Memory B cell (primary cell): ENCODE results near the gene DAZAP1.

ENCODE experiments used
- ATAC-seq: fragments of 150-1000 bp; cut with Tn5 transposase; 2 replicates; pipeline ENCODE4 v1.10.0; 2021; ENCODE audit warnings: low read depth, mild to moderate bottlenecking, moderate library complexity
- DNase-seq, 2 donors: peaks; one replicate each; pipeline ENCODE4 v3.0.0; 2022; ENCODE audit warnings: low spot score in 2 of 2
- H3K27ac Mint-ChIP-seq: one replicate; pipeline ENCODE4 v1.8.0; 2022; ENCODE audit warnings: mild to moderate bottlenecking, moderate library complexity, mixed read lengths
- H3K27me3 Mint-ChIP-seq: one replicate; pipeline ENCODE4 v1.8.0; 2022; ENCODE audit warnings: mixed read lengths
- H3K36me3 Mint-ChIP-seq: one replicate; pipeline ENCODE4 v1.8.0; 2022; ENCODE audit warnings: mild to moderate bottlenecking, mixed read lengths
- H3K4me1 Mint-ChIP-seq: one replicate; pipeline ENCODE4 v1.8.0; 2022; ENCODE audit warnings: mixed read lengths
- H3K4me3 Mint-ChIP-seq: one replicate; pipeline ENCODE4 v1.8.0; 2022; ENCODE audit warnings: mild to moderate bottlenecking, moderate library complexity, mixed read lengths
- H3K9me3 Mint-ChIP-seq: one replicate; pipeline ENCODE4 v1.8.0; 2022; ENCODE audit warnings: mixed read lengths

Gene DAZAP1

DNA sequence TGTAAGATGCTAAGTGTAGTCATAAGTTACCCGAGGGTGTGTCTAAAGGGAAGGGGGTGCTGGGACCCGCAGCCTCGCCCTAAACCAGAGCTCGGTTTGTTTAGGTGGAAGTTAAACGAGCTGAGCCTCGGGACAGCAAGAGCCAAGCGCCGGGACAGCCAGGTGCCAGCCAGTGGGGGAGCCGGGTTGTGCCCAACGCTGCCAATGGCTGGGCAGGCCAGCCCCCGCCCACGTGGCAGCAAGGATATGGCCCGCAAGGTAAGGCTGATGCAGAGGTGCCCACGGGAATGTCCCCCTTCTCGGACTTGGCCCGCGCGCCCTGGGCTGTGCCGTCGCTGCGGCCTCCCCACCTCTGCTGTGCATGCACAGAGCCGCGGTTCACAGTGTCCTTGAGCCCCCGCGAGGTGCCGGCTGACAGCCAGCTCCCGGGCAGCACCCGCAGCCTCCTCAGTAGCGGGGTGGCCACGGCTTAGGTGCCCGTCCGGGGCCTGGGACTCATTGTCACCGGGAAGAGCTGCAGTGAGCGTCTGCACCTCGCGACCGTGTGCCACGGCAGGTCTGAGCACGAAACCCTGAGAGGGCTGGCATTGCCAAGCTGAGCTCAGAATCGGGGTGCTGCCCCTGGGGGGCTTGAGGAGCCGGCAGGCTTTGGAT, 21.5 kb downstream of the DAZAP1 start:
- Mint-ChIP-seq H3K9me3 (no peaks in the 10 kb centered on the region), H3K27me3 (no peaks in the 10 kb centered on the region), H3K4me1 (no peaks in the 10 kb centered on the region), H3K4me3 (no peak overlapping the region), H3K27ac (no peak overlapping the region), H3K36me3 (peaks cover 12% of the 10 kb centered on the region)
- ATAC-seq = no peak
- no peak for DNase-seq

DNA sequence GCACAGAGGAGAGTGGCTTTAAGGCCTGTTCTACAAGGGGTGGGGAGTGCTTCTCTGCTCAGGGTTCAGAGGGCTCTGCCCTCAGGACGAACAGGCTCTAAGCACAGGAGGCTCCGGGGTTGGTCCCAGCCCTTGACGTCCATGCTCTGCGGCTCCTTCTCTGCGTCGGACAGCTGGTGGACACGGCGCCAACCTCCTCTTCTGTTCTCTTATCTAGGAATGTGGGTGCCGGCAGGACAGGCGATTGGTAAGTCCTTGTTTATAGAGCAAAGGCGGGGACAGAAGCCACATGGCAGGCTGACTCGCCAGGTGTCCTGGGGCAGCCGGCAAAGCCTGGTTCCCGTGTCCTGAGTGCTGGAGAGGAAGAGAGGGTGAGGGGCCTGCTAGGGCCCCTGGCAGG, 22.4 kb downstream of the DAZAP1 start:
- no peaks in the 10 kb centered on the region for H3K4me1 Mint-ChIP-seq
- H3K36me3 Mint-ChIP-seq = peaks cover 6% of the 10 kb centered on the region
- ATAC-seq = no peak

DNA sequence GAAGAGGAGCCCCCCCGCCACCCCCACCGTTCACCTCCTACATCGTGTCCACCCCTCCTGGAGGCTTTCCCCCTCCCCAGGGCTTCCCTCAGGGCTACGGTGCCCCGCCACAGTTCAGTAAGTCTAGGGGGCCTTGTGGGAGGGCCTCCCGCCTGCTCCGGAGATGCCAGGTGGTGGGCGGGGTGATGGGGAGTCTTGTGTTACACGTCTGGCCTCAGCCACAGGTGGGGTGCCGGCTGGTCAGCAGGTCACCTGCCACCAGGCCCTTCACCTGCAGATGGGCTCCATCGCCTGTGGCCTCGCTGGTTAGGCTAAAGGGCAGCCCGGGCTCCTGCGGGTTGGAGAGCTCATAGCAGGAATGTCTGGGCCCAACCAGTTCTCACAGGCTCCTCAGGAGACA, 22.9 kb downstream of the DAZAP1 start:
- no peaks in the 10 kb centered on the region for H3K9me3 Mint-ChIP-seq
- H3K27ac Mint-ChIP-seq = no peak overlapping the region
- ATAC-seq = no peak
- no peak for DNase-seq
- no peaks in the 10 kb centered on the region for H3K4me1 Mint-ChIP-seq
- no peak overlapping the region for H3K4me3 Mint-ChIP-seq
- peaks cover 3% of the 10 kb centered on the region for H3K36me3 Mint-ChIP-seq
- no peaks in the 10 kb centered on the region for H3K27me3 Mint-ChIP-seq

More for the DNA sequence above, 22.4 kb downstream of the DAZAP1 start:
- no peak for DNase-seq
- H3K27me3 Mint-ChIP-seq = no peaks in the 10 kb centered on the region
- no peaks in the 10 kb centered on the region for H3K9me3 Mint-ChIP-seq
- no peak overlapping the region for H3K4me3 Mint-ChIP-seq
- no peak overlapping the region for H3K27ac Mint-ChIP-seq

DNA sequence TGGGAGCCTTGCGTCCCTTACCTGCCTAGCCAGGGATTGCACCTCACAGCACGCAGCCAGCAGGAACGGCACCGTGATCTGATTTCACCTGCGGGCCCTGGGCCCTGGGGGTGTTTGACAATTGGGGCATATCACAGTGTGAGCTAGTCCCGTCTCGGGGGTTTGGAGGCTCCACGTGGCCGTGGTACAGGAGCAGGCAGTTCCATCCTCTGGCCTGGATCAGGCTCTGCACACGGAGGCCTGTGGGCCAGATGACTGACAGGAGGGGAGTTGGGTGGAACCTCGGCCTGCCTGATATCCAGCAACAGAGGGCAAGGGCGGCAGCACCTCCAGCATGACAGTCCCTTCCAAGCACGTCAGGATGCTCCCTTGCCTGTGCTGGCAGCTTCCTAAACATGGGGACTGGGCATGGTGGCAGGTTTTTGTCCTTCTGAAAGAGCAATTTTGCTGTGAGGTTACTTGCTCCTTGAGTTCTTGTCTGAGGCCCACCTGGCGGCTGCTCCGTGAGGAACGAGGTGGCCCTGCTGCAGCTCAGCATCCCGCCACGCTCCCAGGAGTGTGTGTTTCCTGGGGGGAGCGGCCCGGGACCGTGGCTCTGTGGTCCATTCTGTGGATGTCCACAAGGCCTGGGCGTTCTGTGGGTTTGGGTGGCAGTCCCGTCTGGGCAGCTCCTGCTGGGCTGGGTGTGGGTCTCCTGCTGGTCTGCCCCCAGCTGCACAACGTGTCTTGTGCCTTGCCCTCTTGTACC, 24.5 kb downstream of the DAZAP1 start:
- Mint-ChIP-seq H3K9me3 (no peaks in the 10 kb centered on the region), H3K36me3 (peaks cover 5% of the 10 kb centered on the region), H3K27me3 (no peaks in the 10 kb centered on the region), H3K4me1 (no peaks in the 10 kb centered on the region), H3K27ac (no peak overlapping the region), H3K4me3 (no peak overlapping the region)
- no peak for ATAC-seq
- DNase-seq = no peak

DNA sequence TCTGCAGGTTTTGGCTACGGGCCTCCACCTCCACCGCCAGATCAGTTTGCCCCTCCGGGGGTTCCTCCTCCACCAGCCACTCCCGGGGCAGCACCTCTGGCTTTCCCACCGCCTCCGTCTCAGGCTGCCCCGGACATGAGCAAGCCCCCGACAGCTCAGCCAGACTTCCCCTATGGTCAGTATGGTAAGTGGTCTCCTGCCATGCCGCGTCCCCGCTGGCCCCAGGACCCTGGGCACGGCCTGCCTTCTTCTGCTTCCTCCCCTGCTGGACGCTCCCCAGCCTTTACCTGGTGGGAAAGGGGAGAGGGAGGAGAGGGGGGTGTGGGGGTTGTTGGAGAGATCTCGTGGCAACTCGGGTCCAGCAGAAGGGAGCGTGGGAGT, 25.1 kb downstream of the DAZAP1 start:
- H3K27ac Mint-ChIP-seq = no peak overlapping the region
- H3K4me1 Mint-ChIP-seq = no peaks in the 10 kb centered on the region
- H3K4me3 Mint-ChIP-seq = no peak overlapping the region
- H3K36me3 Mint-ChIP-seq = peaks cover 5% of the 10 kb centered on the region
- DNase-seq = no peak
- no peaks in the 10 kb centered on the region for H3K9me3 Mint-ChIP-seq
- no peak for ATAC-seq
- H3K27me3 Mint-ChIP-seq = no peaks in the 10 kb centered on the region

DNA sequence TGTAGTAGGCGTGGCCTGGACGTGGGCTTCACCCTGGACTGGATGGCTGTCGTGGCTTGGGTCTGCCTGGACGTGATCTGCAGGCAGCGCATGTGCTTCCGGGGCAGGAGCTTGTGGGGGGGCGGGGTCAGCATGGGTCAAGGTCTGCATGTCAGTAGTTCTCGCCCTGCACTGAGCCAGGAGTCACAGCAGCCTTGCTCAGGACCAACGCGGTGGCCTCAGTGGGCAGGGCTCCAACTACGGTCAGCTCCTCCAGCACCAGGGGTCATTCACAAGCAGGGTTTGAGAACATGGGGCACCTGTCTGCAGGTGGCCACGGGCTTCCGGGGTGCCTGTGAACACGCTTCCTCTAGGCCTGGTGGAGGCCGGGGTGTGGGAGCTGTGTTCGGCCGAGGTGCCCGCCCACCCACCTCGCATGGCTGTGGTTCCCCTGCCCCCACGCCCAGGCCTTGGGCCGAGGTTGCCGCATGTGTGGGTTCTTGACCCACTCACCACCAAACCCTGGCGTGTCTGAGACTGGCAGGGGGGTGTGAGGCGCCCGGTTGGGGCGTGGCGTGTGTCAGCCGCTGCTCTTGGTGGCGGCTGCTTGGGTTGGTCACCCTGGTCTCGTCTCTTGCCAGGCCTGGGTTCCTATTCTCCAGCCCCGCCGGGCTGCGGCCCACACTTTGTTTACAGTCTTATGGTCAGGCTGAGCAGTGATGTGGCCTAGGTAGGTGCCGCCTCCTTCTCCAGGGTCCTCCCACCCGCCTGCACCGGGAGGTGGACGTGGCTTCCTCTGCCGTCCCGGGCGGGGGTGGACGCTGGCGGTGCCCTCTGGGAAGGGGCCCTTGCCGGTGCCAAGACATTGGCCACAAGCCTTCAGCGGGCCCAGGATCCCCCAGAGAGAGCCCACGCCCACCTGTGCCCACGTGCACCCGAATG, 26.0 kb downstream of the DAZAP1 start:
- no peak for DNase-seq
- Mint-ChIP-seq H3K27ac (no peak overlapping the region), H3K36me3 (peaks cover 5% of the 10 kb centered on the region)

DNA sequence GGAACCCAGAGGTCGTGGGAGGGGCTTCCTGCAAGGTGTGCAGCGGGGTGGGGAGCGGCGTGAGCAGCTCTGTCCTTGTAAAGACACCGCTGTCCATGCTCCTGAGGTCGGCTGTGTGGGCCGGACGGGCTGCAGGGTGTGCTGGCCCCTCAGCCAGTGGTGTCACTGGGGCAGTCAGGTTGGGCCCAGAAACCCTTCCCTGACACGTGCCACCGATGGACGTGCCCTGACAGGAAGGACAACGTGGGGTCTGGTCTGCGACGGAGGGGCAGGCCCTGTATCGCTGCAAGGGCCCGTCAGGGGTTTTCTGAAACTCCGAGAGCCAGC, 26.6 kb downstream of the DAZAP1 start:
- H3K27me3 Mint-ChIP-seq = no peaks in the 10 kb centered on the region
- peaks cover 5% of the 10 kb centered on the region for H3K36me3 Mint-ChIP-seq
- DNase-seq = no peak
- H3K9me3 Mint-ChIP-seq = no peaks in the 10 kb centered on the region
- no peak overlapping the region for H3K4me3 Mint-ChIP-seq
- H3K4me1 Mint-ChIP-seq = no peaks in the 10 kb centered on the region
- H3K27ac Mint-ChIP-seq = no peak overlapping the region
- no peak for ATAC-seq

More for the DNA sequence above, 26.0 kb downstream of the DAZAP1 start:
- ATAC-seq = no peak
- Mint-ChIP-seq H3K27me3 (no peaks in the 10 kb centered on the region), H3K4me1 (no peaks in the 10 kb centered on the region), H3K9me3 (no peaks in the 10 kb centered on the region), H3K4me3 (no peak overlapping the region)

DNA sequence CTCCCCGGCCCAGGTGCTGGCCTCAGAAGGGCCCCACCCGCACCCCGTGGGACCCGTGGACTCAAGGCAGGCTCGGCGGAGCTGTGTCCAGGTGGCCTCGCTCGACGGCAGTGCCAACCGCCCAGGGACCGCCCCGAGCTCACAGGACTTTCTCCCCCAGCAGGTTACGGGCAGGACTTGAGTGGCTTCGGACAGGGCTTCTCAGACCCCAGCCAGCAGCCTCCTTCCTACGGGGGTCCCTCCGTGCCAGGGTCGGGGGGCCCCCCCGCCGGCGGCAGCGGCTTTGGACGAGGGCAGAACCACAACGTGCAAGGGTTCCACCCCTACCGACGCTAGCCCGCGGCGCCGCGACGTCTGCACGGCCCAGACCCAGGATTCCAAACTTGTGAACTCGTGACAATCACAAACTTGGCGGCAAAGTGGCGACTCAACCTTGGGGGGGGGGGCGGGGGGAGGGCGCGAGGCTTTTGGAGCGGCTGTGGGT, 27.2 kb downstream of the DAZAP1 start:
- peaks cover 6% of the 10 kb centered on the region for H3K36me3 Mint-ChIP-seq
- no peak overlapping the region for H3K4me3 Mint-ChIP-seq
- no peaks in the 10 kb centered on the region for H3K27me3 Mint-ChIP-seq
- H3K4me1 Mint-ChIP-seq = peaks cover 2% of the 10 kb centered on the region
- no peak overlapping the region for H3K27ac Mint-ChIP-seq
- DNase-seq (no peak), ATAC-seq (no peak)
- no peaks in the 10 kb centered on the region for H3K9me3 Mint-ChIP-seq

DNA sequence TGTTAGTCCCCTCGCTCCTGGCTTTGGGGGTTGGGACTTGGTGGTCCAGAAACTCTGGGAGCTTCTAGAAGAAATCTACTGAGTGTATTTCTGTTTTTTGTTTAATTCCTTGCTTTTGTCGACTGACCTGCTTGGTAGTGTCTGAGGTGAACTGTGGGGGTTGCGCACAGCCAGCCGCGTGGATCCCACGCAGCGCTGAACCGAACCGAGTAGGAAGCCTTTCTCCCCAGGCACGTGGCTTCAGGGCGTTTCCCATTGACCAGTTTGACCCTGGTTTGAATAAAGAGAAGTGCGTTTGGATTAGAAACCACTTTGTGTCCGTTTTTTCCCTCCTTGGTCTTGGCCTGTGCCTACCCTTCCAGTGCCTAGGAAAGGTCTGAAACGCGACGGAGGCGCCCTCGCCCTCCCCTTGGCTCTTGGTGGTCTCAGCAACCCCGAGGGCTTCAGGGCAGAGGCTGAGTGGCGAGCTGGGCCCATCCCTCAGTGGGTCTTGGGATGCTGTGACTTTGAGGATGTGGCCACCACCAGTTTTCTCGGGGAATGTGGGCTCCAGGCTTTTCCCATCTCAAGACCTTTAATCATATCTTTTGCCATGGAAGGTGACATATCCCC, 28.1 kb downstream of the DAZAP1 start:
- H3K9me3 Mint-ChIP-seq = no peaks in the 10 kb centered on the region
- no peak for DNase-seq
- no peak overlapping the region for H3K4me3 Mint-ChIP-seq
- no peak overlapping the region for H3K27ac Mint-ChIP-seq
- peaks cover 7% of the 10 kb centered on the region for H3K4me1 Mint-ChIP-seq
- no peaks in the 10 kb centered on the region for H3K27me3 Mint-ChIP-seq
- peaks cover 8% of the 10 kb centered on the region for H3K36me3 Mint-ChIP-seq
- no peak for ATAC-seq

DNA sequence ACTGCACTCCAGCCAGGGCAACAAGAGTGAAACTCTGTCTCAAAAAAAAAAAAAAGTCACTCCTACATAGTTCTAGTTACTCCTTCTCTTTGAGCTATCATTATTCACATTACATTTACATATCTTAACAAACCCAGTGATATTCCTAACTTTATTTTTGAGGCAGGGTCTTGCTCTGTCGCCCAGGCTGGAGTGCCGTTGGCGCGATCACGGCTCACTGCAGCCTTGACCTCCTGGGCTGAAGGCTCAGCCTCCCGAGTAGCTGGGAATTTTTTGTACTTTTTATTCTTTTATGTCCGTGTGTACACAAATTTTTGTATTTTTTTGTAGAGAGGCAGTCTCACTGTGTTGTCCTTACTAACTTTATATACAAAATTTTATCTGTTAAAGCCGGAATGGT, 30.2 kb downstream of the DAZAP1 start:
- DNase-seq = no peak

DNA sequence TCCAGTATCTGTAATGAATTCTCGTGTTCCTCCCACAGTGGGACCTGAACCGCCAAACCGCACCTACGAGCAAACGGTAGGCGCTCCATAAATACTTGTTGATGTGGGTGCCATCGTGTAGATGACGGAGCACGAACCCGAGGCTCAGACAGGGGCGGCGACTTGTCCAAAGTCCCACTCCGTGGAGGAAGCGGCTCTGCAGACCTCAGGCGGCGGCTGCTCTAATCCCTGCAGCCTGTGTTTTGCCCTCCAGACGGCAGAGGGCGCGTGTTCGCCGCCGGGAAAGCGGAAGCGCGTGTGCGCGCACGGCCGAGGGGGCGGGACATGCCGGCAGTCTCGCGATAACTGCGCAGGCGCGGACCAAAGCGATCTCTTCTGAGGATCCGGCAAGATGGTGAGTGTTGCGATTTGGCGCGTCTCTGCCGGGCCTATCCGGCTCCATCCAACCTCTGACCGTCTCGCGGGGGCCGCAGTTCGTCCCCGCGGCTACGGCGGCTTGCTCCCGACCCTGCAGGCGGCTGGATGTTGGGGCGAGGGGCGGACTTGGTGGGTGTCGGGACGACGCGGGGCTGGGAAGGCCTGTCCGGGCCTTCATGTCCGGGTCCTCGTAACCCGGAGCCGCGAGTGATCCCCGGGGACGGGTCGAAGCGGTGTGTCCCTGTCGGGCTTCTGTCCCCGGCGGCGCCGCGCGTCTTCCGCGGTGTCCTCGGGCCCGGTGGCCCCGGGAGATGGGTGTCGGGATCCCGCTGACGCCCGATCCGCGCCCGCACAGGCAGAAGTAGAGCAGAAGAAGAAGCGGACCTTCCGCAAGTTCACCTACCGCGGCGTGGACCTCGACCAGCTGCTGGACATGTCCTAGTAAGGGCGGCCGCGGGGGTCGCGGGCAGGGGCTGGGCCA, 30.9 kb downstream of the DAZAP1 start, which contains the start of gene RPS15:
Gene RPS15 (plus strand): TSS at position 362 of the 898 bp plus-strand sequence. CDS start 30 bp downstream, at position 392.
- peaks cover 16% of the 10 kb centered on the region for H3K36me3 Mint-ChIP-seq
- H3K9me3 Mint-ChIP-seq = no peaks in the 10 kb centered on the region
- no peaks in the 10 kb centered on the region for H3K27me3 Mint-ChIP-seq
- H3K27ac Mint-ChIP-seq = peak within 1 kb of the TSS; percentile 98
- H3K4me3 Mint-ChIP-seq = peak within 1 kb of the TSS; percentile 100
- DNase-seq (peak; percentile 96 to 97), ATAC-seq (peak; percentile 86)
- peaks cover 9% of the 10 kb centered on the region for H3K4me1 Mint-ChIP-seq

More for the DNA sequence above, 30.2 kb downstream of the DAZAP1 start:
- H3K27ac Mint-ChIP-seq = no peak overlapping the region
- no peak overlapping the region for H3K4me3 Mint-ChIP-seq
- ATAC-seq = no peak
- no peaks in the 10 kb centered on the region for H3K27me3 Mint-ChIP-seq
- peaks cover 9% of the 10 kb centered on the region for H3K4me1 Mint-ChIP-seq
- peaks cover 16% of the 10 kb centered on the region for H3K36me3 Mint-ChIP-seq
- no peaks in the 10 kb centered on the region for H3K9me3 Mint-ChIP-seq

DNA sequence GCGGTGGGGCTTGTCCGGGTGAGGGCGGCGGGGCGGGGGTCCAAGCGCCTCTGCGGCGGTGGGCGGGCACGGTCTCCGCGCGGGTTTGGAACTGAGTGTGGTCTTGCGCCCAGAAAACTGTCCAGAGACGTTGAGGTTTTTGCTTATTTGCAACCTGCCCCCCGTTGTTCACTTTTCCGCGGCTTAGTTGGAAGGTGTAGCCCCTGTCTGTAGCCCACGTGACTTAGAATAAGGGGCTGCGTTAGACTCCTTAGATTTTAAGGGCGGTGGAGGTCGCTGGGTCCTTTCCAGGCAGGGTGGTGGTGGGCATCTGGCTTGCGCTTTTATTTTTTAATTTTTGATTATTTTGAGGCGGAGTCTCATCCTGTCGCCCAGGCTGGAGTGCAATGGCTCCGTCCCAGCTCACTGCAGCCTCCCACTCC, 31.6 kb downstream of the DAZAP1 start:
- no peak for ATAC-seq
- Mint-ChIP-seq H3K36me3 (peaks cover 16% of the 10 kb centered on the region), H3K4me3 (peak overlapping the region; percentile 100), H3K9me3 (no peaks in the 10 kb centered on the region), H3K4me1 (peaks cover 9% of the 10 kb centered on the region), H3K27me3 (no peaks in the 10 kb centered on the region), H3K27ac (peak overlapping the region; percentile 98)
- DNase-seq = no peak
